Measurements from ENCODE around the gene CYTH2.

The CYTH2 gene

DNA sequence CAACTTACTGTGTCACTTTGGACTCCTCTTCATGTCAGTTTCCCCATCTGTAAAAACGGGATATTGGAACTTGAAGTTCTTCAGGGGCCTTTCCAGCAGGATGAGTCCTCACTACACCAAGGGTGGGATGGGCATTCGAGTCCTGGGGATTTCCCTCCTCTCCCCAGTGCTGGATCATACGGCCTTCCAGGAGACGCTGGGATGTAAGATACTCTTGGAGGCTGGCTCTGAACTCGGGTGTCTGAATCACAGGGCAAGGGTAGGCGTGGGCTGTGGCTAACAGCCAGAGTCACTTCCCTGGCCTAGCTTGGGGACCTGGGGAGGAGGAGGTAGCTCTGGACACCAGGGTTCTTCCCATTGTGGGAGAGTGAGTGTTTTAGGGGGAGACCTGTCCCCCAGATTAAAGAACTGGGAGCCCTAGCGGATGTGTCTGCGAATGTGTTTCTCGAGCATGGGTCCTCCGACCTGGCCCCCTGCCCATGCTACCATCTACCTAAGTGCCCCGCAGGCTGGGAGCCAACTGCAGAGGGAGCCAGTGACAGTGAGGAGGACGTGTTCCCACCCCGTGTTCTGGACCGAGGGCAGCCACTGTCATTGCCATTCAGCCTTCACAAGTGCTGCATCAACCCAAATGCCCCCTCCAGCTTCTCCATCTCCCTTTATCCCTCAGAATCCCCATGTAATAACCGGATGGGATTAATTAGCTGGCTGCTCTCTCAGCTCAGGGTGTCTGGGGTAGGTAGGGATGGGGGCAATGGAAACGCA, 2.4 kb upstream of the CYTH2 start:
- no peak for DNase-seq
- Histone ChIP-seq H2AFZ (ENCODE audit: low read depth, low read length) (no peak overlapping the region), H3K9ac (ENCODE audit: low read depth, low read length) (no peak overlapping the region), H3K36me3 (ENCODE audit: insufficient read depth, low read length) (peaks cover 35% of the 10 kb centered on the region), H3K4me2 (ENCODE audit: insufficient read depth, low read length) (no peak overlapping the region), H3K4me3 (ENCODE audit: low read depth in 1 of 2, low read length in 2 of 2) (no peak overlapping the region), H3K79me2 (ENCODE audit: insufficient read depth, low read length) (peaks cover 25% of the 10 kb centered on the region), H3K27me3 (ENCODE audit: insufficient read depth, low read length, poor library complexity) (no peaks in the 10 kb centered on the region), H3K27ac (ENCODE audit: low read length) (no peak overlapping the region), H4K20me1 (ENCODE audit: insufficient read depth, low read length) (peaks cover 32% of the 10 kb centered on the region), H3K4me1 (ENCODE audit: insufficient read depth, low read length) (peaks cover 28% of the 10 kb centered on the region), H3K9me3 (ENCODE audit: insufficient read depth, low read length, severe bottlenecking) (no peaks in the 10 kb centered on the region)
- ATAC-seq (ENCODE audit: insufficient read depth, low read depth): no peak
- TF ChIP-seq, protein P1, sequence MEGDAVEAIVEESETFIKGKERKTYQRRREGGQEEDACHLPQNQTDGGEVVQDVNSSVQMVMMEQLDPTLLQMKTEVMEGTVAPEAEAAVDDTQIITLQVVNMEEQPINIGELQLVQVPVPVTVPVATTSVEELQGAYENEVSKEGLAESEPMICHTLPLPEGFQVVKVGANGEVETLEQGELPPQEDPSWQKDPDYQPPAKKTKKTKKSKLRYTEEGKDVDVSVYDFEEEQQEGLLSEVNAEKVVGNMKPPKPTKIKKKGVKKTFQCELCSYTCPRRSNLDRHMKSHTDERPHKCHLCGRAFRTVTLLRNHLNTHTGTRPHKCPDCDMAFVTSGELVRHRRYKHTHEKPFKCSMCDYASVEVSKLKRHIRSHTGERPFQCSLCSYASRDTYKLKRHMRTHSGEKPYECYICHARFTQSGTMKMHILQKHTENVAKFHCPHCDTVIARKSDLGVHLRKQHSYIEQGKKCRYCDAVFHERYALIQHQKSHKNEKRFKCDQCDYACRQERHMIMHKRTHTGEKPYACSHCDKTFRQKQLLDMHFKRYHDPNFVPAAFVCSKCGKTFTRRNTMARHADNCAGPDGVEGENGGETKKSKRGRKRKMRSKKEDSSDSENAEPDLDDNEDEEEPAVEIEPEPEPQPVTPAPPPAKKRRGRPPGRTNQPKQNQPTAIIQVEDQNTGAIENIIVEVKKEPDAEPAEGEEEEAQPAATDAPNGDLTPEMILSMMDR (IDR thresholded peaks at IDR 0.05; ENCODE audit: borderline replicate concordance, extremely low read depth, low read length, poor library complexity, severe bottlenecking): no peak
- TF ChIP-seq EZH2 (IDR thresholded peaks at IDR 0.05; ENCODE audit: borderline replicate concordance, low read depth, low read length, severe bottlenecking): no peak

DNA sequence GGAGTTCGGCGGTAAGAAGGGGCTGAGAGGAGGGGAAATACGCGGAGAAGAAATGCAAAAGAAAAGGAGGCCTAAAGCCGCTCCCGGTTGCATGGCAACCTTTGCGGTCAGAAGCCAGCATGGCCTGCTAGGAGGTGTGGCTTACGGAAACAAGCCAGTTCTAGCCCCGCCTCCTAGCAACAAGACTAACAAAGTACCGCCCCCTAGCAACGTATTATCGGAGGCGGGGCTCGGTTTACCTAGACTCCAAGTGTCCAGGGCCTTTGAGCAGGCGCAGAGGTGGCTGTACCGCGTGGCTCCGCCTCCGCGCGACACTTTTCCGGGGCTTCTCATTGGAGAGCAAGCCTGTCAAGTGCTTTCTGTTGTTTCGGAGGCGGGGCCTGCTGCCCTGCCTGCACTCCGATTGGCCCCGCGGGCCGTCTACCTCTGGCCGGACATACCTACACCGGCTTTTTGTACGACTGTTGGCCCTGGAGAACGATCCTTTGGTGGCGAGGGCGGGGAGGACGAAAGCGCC, 339 bp upstream of the CYTH2 start:
- Histone ChIP-seq H3K4me1 (ENCODE audit: insufficient read depth, low read length) (peaks cover 33% of the 10 kb centered on the region), H3K4me3 (ENCODE audit: low read depth in 1 of 2, low read length in 2 of 2) (peak overlapping the region; percentile 18 to 80; a peak in 3 of 4 replicates), H3K9ac (ENCODE audit: low read depth, low read length) (peak overlapping the region; percentile 93), H4K20me1 (ENCODE audit: insufficient read depth, low read length) (peaks cover 42% of the 10 kb centered on the region), H2AFZ (ENCODE audit: low read depth, low read length) (peak overlapping the region; percentile 86), H3K9me3 (ENCODE audit: insufficient read depth, low read length, severe bottlenecking) (no peaks in the 10 kb centered on the region), H3K36me3 (ENCODE audit: insufficient read depth, low read length) (peaks cover 43% of the 10 kb centered on the region), H3K79me2 (ENCODE audit: insufficient read depth, low read length) (peaks cover 38% of the 10 kb centered on the region), H3K27me3 (ENCODE audit: insufficient read depth, low read length, poor library complexity) (no peaks in the 10 kb centered on the region), H3K27ac (ENCODE audit: low read length) (peak overlapping the region; percentile 94), H3K4me2 (ENCODE audit: insufficient read depth, low read length) (peak overlapping the region; percentile 85)
- peak; percentile 92 for ATAC-seq (ENCODE audit: insufficient read depth, low read depth)
- no peak for TF ChIP-seq EZH2 (IDR thresholded peaks at IDR 0.05; ENCODE audit: borderline replicate concordance, low read depth, low read length, severe bottlenecking)
- TF ChIP-seq, protein P1 (IDR thresholded peaks at IDR 0.05; ENCODE audit: borderline replicate concordance, extremely low read depth, low read length, poor library complexity, severe bottlenecking): no peak
- peak; percentile 100 for DNase-seq

DNA sequence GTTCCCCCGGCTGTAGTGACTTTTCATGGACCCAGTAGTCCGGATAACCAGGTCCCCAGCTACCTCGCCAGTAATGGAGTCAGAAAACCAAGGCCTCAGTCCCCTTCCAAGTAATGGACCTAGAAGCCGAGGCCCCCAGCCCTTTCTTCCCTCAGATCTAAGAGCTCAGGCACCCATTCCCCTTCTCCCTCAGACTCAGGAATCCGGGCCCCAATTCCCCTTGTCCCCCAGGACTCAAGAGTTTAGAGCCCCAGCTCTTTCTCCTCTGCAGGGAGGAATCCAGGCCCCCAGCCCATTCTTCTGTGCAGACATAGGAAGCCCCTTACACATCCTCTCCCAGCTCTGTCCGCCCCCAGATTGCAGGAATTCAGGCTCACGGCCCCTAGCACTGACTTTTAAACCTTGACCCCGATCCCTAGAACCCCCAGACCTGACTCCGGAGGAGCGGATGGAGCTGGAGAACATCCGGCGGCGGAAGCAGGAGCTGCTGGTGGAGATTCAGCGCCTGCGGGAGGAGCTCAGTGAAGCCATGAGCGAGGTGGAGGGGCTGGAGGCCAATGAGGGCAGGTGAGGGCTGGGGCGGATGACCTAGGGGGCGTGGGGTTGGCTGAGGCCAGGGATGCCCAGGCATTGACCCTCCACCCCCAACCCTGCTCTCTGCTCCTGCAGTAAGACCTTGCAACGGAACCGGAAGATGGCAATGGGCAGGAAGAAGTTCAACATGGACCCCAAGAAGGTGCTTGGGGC, 938 bp downstream of the CYTH2 start:
- H2AFZ ChIP-seq (ENCODE audit: low read depth, low read length): no peak overlapping the region
- H3K4me1 ChIP-seq (ENCODE audit: insufficient read depth, low read length): peaks cover 33% of the 10 kb centered on the region
- peaks cover 52% of the 10 kb centered on the region for H3K36me3 ChIP-seq (ENCODE audit: insufficient read depth, low read length)
- no peaks in the 10 kb centered on the region for H3K9me3 ChIP-seq (ENCODE audit: insufficient read depth, low read length, severe bottlenecking)
- TF ChIP-seq EZH2 (IDR thresholded peaks at IDR 0.05; ENCODE audit: borderline replicate concordance, low read depth, low read length, severe bottlenecking): no peak
- TF ChIP-seq, protein P1 (IDR thresholded peaks at IDR 0.05; ENCODE audit: borderline replicate concordance, extremely low read depth, low read length, poor library complexity, severe bottlenecking): no peak
- peak overlapping the region; percentile 93 for H3K9ac ChIP-seq (ENCODE audit: low read depth, low read length)
- H3K27ac ChIP-seq (ENCODE audit: low read length): peak overlapping the region; percentile 67
- no peak for DNase-seq
- peaks cover 54% of the 10 kb centered on the region for H4K20me1 ChIP-seq (ENCODE audit: insufficient read depth, low read length)
- ATAC-seq (ENCODE audit: insufficient read depth, low read depth): no peak
- H3K4me3 ChIP-seq (ENCODE audit: low read depth in 1 of 2, low read length in 2 of 2): peak overlapping the region; percentile 52 to 80
- no peaks in the 10 kb centered on the region for H3K27me3 ChIP-seq (ENCODE audit: insufficient read depth, low read length, poor library complexity)
- peaks cover 38% of the 10 kb centered on the region for H3K79me2 ChIP-seq (ENCODE audit: insufficient read depth, low read length)
- peak overlapping the region; percentile 74 for H3K4me2 ChIP-seq (ENCODE audit: insufficient read depth, low read length)
